Measurements from ENCODE around the gene CD28.

- TF ChIP-seq POLR2AphosphoS5 (IDR thresholded peaks at IDR 0.05) (no peak), CTCF (IDR thresholded peaks at IDR 0.05) (peak; percentile 53 to 70 (median 64))
Observed at GRCh38 chr2:203782262-203782976, 76.0 kb downstream of the CD28 start.
